ENCODE data around the gene VPS51. TPM values are rescaled to one million over a fixed set of nuclear protein-coding genes. Genes with fewer than 3 reads are reported as not detected.

VPS51 gene
- total and polyA plus RNA-seq, 2 of the 13 experiments (the other 11 are each of a cell fraction or from before 2014, with no cell fraction given) = 76.3 to 90.6 TPM

GRCh38 chr11:65111159-65111743 is 15.2 kb downstream of the VPS51 start (continued):
- TF ChIP-seq ARID4A (CRISPR knock-in tag; IDR thresholded peaks at IDR 0.05; ENCODE audit: borderline replicate concordance) (peak; percentile 59; the same call in 1 of the 2 replicates), BORCS8-MEF2B (CRISPR knock-in tag; IDR thresholded peaks at IDR 0.05) (peak; percentile 66; the same call in 1 of the 2 replicates), SMAD9 (CRISPR knock-in tag; IDR thresholded peaks at IDR 0.05) (0 out of 2 replicates have a peak, but pooled peaks have one; percentile 60), ZNF547 (CRISPR knock-in tag; IDR thresholded peaks at IDR 0.05) (no peak), ZNF160 (CRISPR knock-in tag; IDR thresholded peaks at IDR 0.05) (no peak), ZNF598 (CRISPR knock-in tag; IDR thresholded peaks at IDR 0.05; ENCODE audit: borderline replicate concordance) (peak; percentile 42; the same call in 1 of the 2 replicates), MXI1 (IDR thresholded peaks at IDR 0.05; ENCODE audit: borderline replicate concordance, low read depth, low read length) (peak; percentile 81; the same call in 1 of the 3 replicates), THAP7 (CRISPR knock-in tag; IDR thresholded peaks at IDR 0.05) (0 out of 2 replicates have a peak, but pooled peaks have one; percentile 6), SRY (CRISPR knock-in tag; IDR thresholded peaks at IDR 0.05) (0 out of 2 replicates have a peak, but pooled peaks have one; percentile 42), ZNF609 (CRISPR knock-in tag; IDR thresholded peaks at IDR 0.05; ENCODE audit: borderline replicate concordance) (0 out of 2 replicates have a peak, but pooled peaks have one; percentile 36), MNT (IDR thresholded peaks at IDR 0.05) (0 out of 2 replicates have a peak, but pooled peaks have one; percentile 13), ADNP (CRISPR knock-in tag; IDR thresholded peaks at IDR 0.05) (no peak), IRX3 (CRISPR knock-in tag; IDR thresholded peaks at IDR 0.05; ENCODE audit: borderline replicate concordance, low read depth) (0 out of 2 replicates have a peak, but pooled peaks have one; percentile 60)
